Left ventricle myocardium inferior (tissue), 1 donor: ENCODE measurements around the gene TRMT13. TPM values are rescaled to one million over a fixed set of nuclear protein-coding genes. Genes with fewer than 3 reads are reported as not detected.

Source experiments
- DNase-seq: peaks from one replicate; pipeline ENCODE4 v3.0.0-alpha.2; 2020
- H3K27ac ChIP-seq: fragments of 200-600 bp; replicated peaks from 2 replicates; pipeline ENCODE4 v1.8.0; 2021
- H3K27me3 ChIP-seq: fragments of 200-600 bp; 2 replicates; pipeline ENCODE4 v1.8.0; 2021; ENCODE audit warnings: low read depth
- H3K36me3 ChIP-seq: fragments of 200-600 bp; 2 replicates; pipeline ENCODE4 v1.8.0; 2021
- H3K4me1 ChIP-seq: fragments of 200-600 bp; 2 replicates; pipeline ENCODE4 v1.8.0; 2021
- H3K4me3 ChIP-seq: fragments of 200-600 bp; 2 replicates; pipeline ENCODE4 v1.8.0; 2021; ENCODE audit warnings: mild to moderate bottlenecking, moderate library complexity
- H3K9me3 ChIP-seq: fragments of 200-600 bp; replicated peaks from 2 replicates; pipeline ENCODE4 v1.8.0; 2021
- intact Hi-C: fragments of 100-400 bp; cut with micrococcal nuclease; formaldehyde crosslinking; loops from one replicate; pipeline ENCODE4 v1.11.0; 2022
- total RNA-seq: library from RNA; stranded (reverse); fragmentation: NEBNext Ultra II Directional; extraction: Animal tissue kit (Norgen Biotek cat#: 25700); gene quantifications from one replicate; pipeline ENCODE4 v1.2.1, GENCODE V29; 2021
- TF ChIP-seq, protein P1 (sequence below): fragments of 200-600 bp; IDR thresholded peaks from 2 replicates; pipeline ENCODE4 v1.8.0; 2021; ENCODE audit warnings: antibody characterized with exemption, mild to moderate bottlenecking, borderline replicate concordance
- donor health status: DM: no; HTN: yes; CAD: no; lungs with severe emphysema.

TRMT13 gene
- total RNA-seq, 1 donor from 2014 or later, result 7.5 TPM

DNA sequence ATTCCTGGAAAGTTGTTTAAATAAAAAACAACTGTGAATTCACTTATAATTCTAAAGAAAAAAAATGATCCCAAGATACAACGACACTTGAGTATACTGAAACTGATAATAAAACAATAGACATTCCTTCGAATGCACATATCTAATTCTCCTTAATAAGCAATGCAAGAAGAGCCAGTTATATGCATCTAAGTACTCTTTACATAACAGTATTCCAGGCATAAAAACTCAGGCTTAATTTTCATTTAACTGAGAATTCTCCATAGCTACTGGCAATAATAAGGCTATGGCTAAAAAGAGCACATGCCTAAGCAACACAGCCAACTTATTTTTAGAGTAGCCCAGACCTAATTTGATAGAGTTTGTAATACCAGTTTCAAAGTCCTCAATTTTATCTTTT lies 31.4 kb upstream of the TRMT13 start:
- H3K4me3 ChIP-seq, result no peak overlapping the region
- DNase-seq, result no peak
- TF ChIP-seq, protein P1, sequence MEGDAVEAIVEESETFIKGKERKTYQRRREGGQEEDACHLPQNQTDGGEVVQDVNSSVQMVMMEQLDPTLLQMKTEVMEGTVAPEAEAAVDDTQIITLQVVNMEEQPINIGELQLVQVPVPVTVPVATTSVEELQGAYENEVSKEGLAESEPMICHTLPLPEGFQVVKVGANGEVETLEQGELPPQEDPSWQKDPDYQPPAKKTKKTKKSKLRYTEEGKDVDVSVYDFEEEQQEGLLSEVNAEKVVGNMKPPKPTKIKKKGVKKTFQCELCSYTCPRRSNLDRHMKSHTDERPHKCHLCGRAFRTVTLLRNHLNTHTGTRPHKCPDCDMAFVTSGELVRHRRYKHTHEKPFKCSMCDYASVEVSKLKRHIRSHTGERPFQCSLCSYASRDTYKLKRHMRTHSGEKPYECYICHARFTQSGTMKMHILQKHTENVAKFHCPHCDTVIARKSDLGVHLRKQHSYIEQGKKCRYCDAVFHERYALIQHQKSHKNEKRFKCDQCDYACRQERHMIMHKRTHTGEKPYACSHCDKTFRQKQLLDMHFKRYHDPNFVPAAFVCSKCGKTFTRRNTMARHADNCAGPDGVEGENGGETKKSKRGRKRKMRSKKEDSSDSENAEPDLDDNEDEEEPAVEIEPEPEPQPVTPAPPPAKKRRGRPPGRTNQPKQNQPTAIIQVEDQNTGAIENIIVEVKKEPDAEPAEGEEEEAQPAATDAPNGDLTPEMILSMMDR, result no peak
- no peaks in the 10 kb centered on the region for H3K27me3 ChIP-seq
- H3K9me3 ChIP-seq, result no peaks in the 10 kb centered on the region
- peaks cover 34% of the 10 kb centered on the region for H3K36me3 ChIP-seq
- H3K27ac ChIP-seq, result no peak overlapping the region
- intact Hi-C loops, result no loop called here
- peaks cover 15% of the 10 kb centered on the region for H3K4me1 ChIP-seq

DNA sequence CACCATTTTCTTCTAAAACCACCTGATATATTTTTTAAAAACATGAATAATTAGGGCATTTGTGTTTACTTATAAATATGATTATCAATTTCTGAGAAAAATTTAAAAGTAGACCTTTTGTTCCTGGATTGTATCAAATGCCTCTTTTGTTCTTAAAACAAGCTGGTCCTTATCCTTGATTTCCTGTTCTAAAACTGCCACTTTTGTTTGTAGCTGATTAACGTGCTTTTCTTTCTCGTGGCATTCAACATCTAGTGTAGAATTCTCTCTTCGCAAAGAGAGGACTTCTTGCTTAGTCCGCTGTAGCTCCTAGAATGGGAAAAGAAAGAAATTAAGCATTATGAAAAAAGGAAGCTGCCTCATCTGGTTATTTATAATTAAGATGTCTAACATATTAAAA lies 25.3 kb upstream of the TRMT13 start:
- Histone ChIP-seq H3K9me3 (no peaks in the 10 kb centered on the region), H3K27ac (no peak overlapping the region), H3K36me3 (peaks cover 35% of the 10 kb centered on the region), H3K4me1 (no peaks in the 10 kb centered on the region), H3K4me3 (no peak overlapping the region), H3K27me3 (no peaks in the 10 kb centered on the region)
- no peak for DNase-seq
- TF ChIP-seq, protein P1, result no peak
- intact Hi-C loops, result no loop called here

DNA sequence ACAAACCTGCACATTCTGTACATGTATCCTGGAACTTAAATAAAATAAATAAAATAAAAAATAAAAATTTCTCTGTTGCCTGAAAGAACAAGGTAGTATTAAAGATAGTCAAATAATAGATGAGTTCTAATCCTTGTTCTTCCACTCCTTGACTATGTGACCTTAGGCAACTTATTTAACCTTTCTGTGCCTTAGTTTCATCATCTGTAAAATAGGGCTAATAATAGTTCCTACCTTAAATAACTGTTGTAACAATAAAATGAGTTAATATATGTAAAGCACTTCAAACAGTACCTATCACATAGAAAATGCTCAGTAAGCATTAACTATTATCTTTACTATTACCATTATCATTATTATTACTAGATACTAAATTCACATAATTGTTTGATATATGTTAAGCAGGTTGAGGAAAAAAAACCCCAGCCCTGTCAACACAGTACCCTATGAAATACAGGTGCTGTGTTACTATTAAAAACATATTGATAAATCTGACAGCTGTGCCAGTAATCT lies 23.4 kb upstream of the TRMT13 start:
- intact Hi-C loops, result no loop called here
- H3K27ac ChIP-seq, result no peak overlapping the region

DNA sequence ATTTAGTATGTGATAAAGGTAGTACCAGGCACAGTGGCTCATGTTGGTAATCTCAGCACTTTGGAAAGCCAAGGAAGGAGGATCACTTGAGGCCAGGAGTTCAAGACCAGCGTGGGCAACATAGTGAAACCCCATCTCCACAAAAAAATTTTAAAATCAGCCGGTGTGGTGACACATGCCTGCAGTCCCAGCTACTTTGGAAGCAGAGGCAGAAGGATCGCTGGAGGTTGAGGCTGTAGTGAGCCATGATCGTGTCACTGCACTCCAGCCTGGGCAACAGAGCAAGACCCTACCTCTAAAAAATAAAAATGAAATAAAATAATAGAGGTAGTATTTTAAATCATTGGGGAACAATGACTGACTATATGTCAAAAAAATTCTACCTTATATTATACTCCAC lies 17.4 kb upstream of the TRMT13 start:
- no peak for DNase-seq
- H3K4me1 ChIP-seq, result no peaks in the 10 kb centered on the region
- no peak overlapping the region for H3K27ac ChIP-seq
- H3K27me3 ChIP-seq, result no peaks in the 10 kb centered on the region
- H3K9me3 ChIP-seq, result no peaks in the 10 kb centered on the region
- no peak overlapping the region for H3K4me3 ChIP-seq
- intact Hi-C loops, result no loop called here
- H3K36me3 ChIP-seq, result peaks cover 14% of the 10 kb centered on the region
- TF ChIP-seq, protein P1, result no peak

More for the DNA sequence above, 23.4 kb upstream of the TRMT13 start:
- Histone ChIP-seq H3K27me3 (no peaks in the 10 kb centered on the region), H3K4me3 (no peak overlapping the region), H3K9me3 (no peaks in the 10 kb centered on the region), H3K4me1 (no peaks in the 10 kb centered on the region), H3K36me3 (peaks cover 26% of the 10 kb centered on the region)
- TF ChIP-seq, protein P1, result no peak
- DNase-seq, result no peak

DNA sequence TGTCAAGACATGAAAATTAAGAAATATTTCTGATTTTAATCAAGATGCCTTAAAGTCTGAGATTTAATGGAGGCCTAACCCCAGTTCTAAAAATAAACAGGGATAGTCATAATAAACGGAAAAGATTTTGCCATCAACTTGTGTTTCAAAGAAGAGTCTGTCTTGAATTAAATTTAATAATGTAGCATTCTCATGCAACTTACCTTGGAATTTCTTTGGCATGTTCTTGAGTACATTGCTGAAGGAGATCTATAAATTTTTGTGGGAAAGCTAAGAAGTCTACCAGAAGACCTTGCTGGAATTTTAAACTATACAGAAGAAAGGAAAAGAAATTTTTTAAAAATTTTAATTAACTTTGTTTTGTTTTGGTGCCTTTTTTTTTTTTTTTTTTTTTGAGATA lies 10.8 kb upstream of the TRMT13 start:
- Histone ChIP-seq H3K4me1 (no peaks in the 10 kb centered on the region), H3K4me3 (no peak overlapping the region), H3K36me3 (peaks cover 15% of the 10 kb centered on the region), H3K9me3 (no peaks in the 10 kb centered on the region), H3K27ac (no peak overlapping the region), H3K27me3 (no peaks in the 10 kb centered on the region)
- intact Hi-C loops, result no loop called here
- TF ChIP-seq, protein P1, result no peak
- no peak for DNase-seq

DNA sequence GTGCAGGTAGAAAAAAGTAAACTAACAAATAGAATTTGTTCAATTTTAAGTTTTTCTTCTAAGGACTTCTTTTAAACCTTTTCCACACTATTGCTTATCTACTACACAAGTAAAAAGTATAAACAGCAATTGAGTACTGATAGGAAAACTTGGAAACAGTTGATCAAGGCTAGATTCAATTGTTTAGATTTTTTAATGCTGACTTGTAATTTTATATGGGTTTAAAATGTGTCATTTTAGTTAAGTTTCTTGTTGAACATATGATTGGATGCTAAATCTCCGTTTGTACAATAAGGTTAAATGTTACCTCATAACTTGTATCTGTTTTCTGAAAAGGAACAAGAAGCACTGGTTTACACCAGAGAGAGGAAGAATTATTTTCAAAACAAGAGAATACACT lies 5.7 kb upstream of the TRMT13 start:
- TF ChIP-seq, protein P1, result no peak
- no peaks in the 10 kb centered on the region for H3K27me3 ChIP-seq
- no peaks in the 10 kb centered on the region for H3K36me3 ChIP-seq
- H3K4me1 ChIP-seq, result peaks cover 6% of the 10 kb centered on the region
- H3K4me3 ChIP-seq, result no peak overlapping the region
- no peak overlapping the region for H3K27ac ChIP-seq
- no peak for DNase-seq
- intact Hi-C loops, result no loop called here
- H3K9me3 ChIP-seq, result no peaks in the 10 kb centered on the region
